GM21576 (cell line): ENCODE results near the gene UBR1.
"Not testable (repeated sequence)": the region's sequence is repeated elsewhere in the genome, so short reads cannot be mapped to it uniquely, and the experiment has no call there.

Source experiments
- ATAC-seq: cut with Tn5 transposase; IDR thresholded peaks from one replicate; pipeline ENCODE4 v1.9.1; 2021; ENCODE audit warnings: mild to moderate bottlenecking, moderate library complexity; ENCODE audit not compliant: unreplicated experiment

The UBR1 gene

GRCh38 chr15:43105778-43106485 lies at the start of gene UBR1:
UBR1 (minus strand) TSS chr15:43106038; CDS start chr15:43106022, 16 bp downstream.
- ATAC-seq = peak; percentile 87

- no peak for ATAC-seq
These were observed 47.4 kb upstream of the UBR1 start for GRCh38 chr15:43153269-43153668.

- ATAC-seq = no peak
These were observed 45.9 kb upstream of the UBR1 start for GRCh38 chr15:43151688-43152087.

- no peak for ATAC-seq
These were observed 44.5 kb upstream of the UBR1 start for GRCh38 chr15:43150191-43150929.

GRCh38 chr15:43146184-43146583 lies 40.3 kb upstream of the UBR1 start:
- ATAC-seq = no peak

- ATAC-seq = no peak
These were observed 38.7 kb upstream of the UBR1 start for GRCh38 chr15:43144512-43144911.

- no peak for ATAC-seq
These were observed 37.5 kb upstream of the UBR1 start for GRCh38 chr15:43143203-43143941.

- no peak for ATAC-seq
These were observed 29.5 kb upstream of the UBR1 start for GRCh38 chr15:43135351-43135750.

- ATAC-seq = peak; percentile 8
These were observed 28.4 kb upstream of the UBR1 start for GRCh38 chr15:43134157-43134635.

GRCh38 chr15:43133430-43134156 lies 27.8 kb upstream of the UBR1 start, which contains the start of gene TMEM62:
TMEM62 (plus strand) TSS chr15:43133586; CDS start chr15:43133803, 217 bp downstream.
- ATAC-seq = peak; percentile 86

GRCh38 chr15:43132830-43133429 lies 27.1 kb upstream of the UBR1 start:
- ATAC-seq = no peak

- ATAC-seq = no peak
These were observed 23.1 kb upstream of the UBR1 start for GRCh38 chr15:43128980-43129335.

- ATAC-seq = not testable (repeated sequence)
These were observed 22.5 kb upstream of the UBR1 start for GRCh38 chr15:43128174-43128979.

GRCh38 chr15:43127752-43128151 lies 21.9 kb upstream of the UBR1 start:
- ATAC-seq = no peak

GRCh38 chr15:43126356-43126755 lies 20.5 kb upstream of the UBR1 start:
- ATAC-seq = no peak

GRCh38 chr15:43125100-43125661 lies 19.3 kb upstream of the UBR1 start:
- no peak for ATAC-seq

- no peak for ATAC-seq
These were observed 16.0 kb upstream of the UBR1 start for GRCh38 chr15:43121863-43122262.

- no peak for ATAC-seq
These were observed 13.0 kb upstream of the UBR1 start for GRCh38 chr15:43118829-43119228.

GRCh38 chr15:43118286-43118685 lies 12.4 kb upstream of the UBR1 start:
- ATAC-seq = no peak
